Activated T-helper 1 cell treated with Interleukin-2 at 50 U/mL for 16 hours (primary cell): ENCODE measurements around the gene ABCA1.
"Not testable (repeated sequence)": the region's sequence is repeated elsewhere in the genome, so short reads cannot be mapped to it uniquely, and the experiment has no call there.

Experiments
- DNase-seq: peaks from one replicate; pipeline ENCODE4 v3.0.0-alpha.2; 2020; ENCODE audit warnings: low read depth

The ABCA1 gene

DNA sequence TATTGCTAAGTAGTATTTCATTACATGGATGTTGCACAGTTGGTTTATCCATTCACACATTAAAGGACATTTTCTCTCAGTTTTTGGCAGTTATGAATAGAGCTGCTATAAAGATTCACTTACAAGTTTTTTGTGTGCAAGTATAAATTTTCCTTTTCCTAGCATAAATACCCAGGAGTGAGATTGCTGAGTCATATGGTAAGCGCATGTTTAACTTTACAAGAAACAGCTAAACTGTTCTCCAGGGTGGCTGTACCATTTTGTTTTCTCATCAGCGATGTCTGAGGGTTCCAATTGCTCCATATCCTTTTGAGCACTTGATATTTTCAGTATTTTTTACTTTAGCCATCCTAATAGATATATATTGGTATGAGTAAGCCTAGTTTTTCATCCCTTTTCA is 16.4 kb upstream of the ABCA1 start:
- no peak for DNase-seq

DNA sequence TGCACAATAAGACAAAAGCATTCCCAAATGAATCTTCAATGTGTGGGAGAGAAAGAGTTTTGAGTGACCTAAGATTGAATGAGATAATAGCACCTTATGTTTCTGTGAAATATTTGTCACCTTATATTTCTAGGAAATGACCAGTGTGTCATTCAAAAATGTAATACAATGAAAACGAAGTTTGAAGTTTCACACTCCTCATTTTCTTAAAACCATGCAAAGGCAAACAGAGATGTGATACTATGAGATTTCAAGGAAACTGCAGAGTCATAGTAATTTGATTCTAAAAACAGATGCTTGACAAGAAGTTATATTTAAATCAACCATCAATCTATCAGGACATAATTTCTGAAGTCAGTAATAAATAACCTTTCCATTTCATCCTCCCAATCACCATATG is 13.6 kb upstream of the ABCA1 start:
- DNase-seq: no peak

DNA sequence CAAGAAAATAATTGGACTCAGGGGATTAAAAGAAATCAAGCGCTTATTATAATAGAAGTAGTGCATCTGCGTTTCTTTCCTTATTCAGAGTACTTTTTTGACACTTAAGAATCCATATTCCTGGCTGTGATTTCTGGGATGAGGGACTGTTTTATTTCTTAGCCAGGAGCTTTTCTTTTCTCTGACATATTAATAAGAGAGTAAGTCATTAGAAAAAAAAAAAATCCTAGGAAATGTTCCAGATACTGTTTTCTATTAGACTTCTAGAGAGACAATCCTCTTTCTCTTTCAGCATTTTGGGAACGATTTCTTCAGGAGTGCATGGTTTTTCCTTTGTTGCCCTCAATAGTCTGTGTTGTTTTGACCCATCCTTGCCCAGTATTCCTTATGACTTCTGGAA is 8.3 kb upstream of the ABCA1 start:
- DNase-seq: no peak

DNA sequence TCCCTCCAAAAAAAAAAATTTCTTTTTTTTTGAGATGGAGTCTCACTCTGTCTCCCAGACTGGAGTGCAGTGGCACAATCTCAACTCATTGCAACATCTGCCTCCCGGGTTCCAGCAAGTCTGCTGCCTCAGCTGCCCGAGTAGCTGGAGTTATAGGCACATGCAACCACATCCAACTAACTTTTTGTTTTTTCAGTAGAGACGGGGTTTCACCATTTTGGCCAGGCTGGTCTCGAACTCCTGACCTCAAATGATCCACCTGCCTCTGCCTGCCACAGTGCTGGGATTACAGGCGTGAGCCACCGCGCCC is 7.5 kb upstream of the ABCA1 start:
- not testable (repeated sequence) for DNase-seq

DNA sequence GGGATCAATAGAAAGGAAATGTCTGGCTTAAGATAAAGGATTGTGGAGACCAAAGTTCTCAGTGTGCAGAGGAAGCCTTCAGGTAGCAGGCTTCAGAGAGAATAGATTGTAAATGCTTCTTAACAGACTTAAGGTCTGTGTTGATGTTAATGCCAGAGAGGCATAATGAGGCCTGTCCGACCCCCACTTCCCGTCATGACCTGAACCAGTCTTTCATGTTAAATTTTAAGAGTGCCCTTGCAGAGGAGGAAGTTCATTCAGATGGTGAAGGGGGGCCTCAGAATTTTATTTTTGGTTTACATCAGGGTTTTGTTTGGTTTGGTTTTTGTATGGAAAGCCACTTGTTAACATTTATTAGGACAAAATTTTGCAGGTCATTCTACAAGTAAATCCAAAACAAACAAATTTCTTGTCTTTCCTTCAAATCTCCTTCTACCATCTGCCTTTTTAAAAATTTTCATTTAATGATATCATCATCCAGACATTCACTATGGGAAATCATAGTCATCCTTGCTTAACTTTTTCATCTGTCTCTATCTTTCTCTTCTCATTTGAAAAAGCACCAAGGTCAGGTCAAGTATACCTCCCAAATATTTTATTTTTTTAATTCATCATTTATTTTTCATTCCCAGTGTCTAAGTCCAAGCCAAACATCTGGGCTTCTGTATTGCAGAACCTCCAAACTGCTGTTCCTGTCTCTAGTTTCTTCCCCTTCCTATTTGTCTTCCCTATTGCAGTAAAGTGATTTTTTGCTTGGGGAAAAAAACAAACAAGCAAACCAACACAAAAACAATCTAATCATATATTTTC is 6.9 kb upstream of the ABCA1 start:
- no peak for DNase-seq

DNA sequence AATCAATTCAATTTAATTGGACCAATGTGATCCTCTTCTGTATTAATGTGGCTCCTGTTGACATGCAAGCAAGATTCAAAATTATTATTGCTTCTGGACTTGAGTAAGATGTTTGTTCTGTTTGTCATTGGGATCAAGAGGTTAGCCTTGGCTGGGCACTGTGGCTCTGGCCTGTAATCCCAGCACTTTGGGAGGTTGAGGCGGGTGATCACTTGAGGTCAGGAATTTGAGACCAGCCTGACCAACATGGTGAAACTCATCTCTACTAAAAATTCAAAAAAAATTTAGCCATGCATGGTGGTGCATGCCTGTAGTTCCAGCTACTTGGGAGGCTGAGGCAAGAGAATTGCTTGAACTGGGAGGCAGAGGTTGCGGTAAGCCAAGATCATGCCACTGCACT is 5.1 kb upstream of the ABCA1 start:
- not testable (repeated sequence) for DNase-seq

DNA sequence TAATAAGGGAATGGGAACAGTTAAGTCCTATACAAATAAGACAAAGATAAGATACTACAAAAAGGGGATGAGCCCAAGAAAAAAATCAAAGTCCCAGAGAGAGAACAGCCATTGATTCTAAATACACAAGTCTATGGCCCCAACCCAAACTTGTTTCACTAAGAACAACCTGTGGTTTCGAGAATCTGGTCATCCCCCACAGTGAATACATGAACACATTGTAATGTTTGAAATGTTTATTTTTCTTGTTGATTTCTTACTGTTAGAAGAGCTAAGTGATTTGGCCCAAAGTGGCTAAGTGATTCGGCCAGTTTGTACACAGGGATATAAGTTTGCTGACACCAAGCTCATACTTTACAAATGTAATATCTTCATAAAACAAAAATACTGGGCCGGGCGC is 3.3 kb upstream of the ABCA1 start:
- DNase-seq: no peak

DNA sequence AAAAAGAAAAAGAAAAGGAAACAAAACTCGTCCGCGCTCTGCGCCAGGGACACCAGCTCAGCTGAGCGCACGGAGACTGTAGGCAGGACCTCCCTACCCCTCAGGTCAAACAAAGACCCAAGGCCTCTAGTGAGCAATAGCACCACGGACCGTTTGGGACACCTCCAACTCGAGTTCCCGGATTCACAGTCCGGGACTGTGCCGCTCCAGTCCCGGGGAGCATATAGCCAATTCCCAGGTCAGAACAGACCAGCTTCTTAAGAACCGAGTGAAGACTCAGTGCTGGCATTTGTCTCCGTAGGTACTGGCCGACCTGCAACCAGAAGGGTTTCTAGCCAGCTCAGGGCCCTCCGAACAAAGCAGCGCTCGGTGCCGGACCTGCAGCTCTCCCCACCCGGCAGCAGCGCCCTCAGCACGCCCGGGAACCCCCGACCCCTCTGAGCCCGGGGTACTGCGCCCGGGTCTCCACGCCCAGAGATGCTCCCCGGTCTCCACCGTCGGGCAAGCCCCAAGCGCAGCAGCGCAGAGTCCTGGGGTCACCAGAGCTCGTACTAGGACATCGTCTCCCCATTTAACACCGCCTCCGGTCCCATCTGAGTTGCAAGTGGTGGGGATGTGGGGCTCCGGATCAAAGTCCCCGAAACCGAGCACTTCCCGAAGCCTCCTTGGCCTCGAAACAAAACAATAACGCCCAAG is 591 bp downstream of the ABCA1 start:
- no peak for DNase-seq

DNA sequence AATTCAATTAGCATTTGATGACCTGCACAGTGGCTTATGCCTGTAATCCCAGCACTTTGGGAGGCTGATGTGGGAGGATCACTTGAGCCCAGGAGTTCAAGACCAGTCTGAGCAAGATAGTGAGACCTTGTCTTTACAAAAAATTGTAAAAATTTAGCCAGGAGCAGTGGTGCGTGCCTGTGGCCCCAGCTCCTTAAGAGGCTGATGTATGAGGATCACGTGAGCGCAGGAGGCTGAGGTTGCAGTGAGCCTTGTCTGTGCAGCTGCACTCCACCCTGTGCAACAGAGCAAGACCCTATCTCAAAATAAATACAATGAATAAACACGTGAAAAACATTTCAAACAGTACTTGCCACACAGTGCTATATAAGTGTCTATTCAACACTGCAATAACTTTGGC is 4.2 kb downstream of the ABCA1 start:
- no peak for DNase-seq

DNA sequence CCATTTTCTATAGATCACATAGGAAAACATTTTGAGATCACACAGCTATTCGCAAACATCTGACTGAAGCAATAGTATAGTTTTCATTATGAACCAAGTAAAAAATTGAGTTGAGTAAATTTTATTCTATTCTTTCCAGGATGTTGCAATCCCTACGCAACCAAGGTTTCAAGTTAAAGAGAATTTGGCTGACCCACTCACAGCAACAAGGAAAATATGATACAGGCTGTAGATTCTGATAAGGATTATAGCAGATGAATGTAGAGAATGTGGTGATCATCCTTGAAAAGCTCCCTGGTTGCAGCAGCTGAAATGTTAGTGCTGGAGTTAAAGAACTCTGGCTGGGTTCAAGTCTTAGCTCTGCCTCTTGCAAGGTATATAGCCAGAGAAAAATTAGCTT is 4.7 kb downstream of the ABCA1 start:
- no peak for DNase-seq

DNA sequence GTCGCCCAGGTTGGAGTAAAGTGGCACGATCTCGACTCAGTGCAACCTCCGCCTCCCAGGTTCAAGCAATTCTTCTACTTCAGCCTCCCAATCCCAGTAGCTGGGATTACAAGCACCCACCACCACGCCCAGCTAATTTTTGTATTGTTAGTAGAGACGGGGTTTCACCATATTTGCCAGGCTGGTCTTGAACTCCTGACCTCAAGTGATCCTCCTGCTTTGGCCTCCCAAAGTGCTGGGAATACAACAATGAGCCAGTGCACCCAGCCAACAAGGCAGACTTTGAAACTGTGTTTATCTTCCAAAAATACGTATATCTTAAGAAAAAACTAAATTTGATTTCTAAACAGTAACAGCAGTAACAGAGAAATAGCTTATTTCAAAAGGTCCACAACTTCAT is 5.2 kb downstream of the ABCA1 start:
- DNase-seq: not testable (repeated sequence)

DNA sequence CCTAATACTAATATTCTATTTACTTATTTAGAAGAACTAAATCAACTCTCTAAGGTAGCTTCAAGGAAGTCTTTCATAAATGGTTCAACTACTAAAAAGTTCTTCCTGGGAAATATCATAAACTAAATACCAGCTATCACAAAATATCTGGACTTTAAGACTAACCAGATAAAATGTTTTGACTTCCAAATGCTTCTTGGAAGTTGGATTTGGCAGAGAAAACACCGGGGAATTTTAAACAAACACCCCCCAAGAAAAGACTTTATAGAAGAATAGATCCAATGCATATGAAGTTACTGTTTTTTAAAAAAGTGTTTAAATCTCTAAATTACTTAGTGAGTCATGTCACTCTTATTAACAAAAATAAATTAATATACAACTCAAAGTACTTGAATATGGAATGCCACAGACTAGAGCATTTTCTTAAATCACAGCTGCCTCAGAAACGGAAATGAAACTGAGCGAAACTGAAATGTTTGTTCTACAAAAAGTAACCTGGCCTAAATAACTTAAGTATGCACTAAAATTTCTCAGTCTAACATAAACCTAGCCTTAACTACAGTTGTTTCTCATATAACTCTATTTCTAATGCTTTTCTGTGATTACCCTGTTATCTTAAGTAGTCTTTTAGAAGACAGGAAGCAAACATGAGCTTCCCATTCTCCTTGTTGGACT is 6.8 kb downstream of the ABCA1 start:
- no peak for DNase-seq

DNA sequence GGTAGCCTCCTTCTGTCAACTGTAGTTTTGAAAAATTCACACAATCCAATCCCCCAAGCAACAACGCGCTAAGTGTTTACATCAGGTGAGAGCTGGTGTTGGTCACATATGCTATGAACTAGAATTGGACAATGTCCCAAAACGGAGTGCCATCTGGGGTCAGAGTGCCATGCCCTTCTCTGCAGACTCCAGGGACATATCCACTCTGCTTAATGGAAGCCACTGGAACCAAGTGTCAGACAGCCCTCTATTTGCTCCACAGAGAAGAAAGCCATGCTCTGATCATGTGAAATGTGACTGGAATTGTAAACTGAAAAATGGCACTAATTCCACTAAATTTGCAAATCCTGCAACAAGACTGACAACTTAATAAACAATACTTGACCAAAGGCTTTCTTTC is 12.2 kb downstream of the ABCA1 start:
- no peak for DNase-seq

DNA sequence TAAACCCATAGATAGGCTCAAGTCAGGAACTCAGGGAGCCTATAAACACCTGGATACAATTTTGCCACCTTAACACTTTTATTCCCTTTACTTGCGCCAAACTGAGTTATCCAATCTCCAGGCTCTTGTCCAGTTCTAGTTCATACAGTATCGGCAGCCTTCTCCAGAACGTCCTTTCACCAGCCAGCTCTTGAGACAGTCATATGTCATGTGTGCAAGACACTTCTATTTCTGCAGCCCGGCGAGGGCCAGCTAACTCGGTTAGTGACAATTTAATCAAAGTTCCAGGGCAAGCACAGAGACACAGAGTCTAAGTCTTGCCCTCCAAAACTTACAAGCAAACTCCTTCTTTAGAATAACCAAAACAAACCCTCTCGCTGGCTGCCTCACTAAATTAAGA is 12.9 kb downstream of the ABCA1 start:
- DNase-seq: no peak

DNA sequence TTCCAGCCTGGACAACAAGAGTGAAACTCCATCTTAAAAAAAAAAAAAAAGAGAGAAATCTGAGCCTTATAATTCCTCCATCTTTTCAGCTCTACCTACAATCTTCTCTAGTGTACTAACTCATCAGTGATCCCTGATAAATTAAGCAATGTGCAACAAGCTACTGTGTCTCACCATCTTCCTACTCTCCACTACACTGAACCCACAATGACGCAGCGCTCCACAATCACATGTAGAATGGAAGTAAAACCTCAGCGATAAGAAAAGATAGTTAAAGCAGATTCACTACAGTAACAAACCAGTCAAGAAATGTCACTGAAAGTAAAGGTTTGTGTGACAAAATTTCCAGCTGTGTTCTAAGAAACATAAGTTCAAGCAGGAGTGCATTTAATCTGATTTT is 13.5 kb downstream of the ABCA1 start:
- DNase-seq: no peak

DNA sequence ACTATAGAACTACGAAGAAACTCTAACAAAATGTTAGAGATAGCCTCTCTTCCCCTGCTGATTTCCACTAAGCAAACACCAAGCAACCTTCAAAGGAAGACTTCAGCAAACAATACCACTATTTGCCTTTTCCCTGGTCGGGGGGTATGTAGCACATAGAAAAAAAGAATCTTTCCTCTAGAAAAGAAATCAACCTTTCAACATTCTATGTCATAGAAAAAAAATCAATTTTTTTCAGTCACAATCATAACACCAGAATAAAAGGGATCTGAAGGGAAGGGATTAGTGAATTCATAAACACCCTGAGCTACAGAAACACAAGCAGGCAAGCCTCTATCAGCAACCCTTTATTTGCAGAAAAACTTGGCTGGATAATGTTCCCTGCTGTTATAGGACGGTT is 15.3 kb downstream of the ABCA1 start:
- DNase-seq: no peak

DNA sequence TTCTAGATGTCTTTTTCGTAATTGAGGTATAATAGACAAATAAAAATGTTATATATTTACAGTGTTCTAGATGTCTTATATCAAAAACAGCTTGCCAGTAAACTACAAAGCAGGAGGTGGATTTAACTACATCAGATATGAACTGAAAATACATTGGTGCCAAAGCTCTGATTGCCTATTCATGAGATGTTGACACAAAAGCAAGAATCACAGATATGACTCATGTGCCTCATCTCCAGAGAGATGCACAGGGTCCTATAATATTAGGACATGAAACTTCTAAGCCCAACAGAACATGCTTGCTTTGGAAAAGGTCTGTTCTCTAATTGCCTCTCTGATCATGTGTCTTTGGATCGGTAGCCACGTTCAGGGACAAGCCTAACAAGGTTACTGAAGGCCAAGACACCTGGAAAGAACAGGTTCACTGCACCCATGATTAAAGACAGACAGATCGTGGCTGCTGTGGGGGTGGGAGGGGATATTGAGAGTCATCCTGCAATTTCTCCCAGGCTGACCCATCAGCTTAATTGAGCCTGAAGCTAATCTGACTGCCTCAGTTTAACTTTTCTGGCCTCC is 16.8 kb downstream of the ABCA1 start:
- no peak for DNase-seq

DNA sequence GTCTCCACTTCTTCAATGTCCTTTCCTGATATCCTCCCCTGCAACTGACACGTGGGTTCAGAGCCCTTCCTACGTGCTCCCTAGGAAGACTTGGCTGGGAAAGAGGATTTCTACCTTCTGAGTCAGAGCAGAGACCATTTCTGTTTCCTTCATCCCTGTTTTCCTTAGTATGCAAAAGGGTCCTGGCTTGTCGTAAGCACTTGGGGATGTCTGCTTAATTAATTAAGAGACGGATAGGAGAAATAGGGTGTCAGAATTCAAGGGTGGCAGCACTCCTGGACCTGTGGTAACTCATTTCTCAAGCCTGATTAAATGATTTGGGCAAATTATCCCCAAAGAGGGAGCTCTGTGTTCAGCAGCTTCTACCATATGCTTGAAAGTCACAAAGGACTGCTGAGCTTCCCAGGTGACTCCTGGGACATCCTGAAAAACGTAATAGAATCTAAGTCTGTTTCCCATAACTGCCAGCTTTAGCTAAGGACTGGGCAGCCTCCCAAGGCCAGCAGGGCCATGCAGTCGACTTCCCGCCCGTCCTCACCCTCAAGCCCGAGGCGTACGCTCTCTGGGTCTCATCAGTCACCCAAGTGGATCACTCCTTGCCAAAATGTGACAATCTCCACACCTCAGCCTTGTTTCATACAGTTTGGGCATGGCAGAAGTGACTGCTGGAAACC is 20.5 kb downstream of the ABCA1 start:
- DNase-seq: no peak

DNA sequence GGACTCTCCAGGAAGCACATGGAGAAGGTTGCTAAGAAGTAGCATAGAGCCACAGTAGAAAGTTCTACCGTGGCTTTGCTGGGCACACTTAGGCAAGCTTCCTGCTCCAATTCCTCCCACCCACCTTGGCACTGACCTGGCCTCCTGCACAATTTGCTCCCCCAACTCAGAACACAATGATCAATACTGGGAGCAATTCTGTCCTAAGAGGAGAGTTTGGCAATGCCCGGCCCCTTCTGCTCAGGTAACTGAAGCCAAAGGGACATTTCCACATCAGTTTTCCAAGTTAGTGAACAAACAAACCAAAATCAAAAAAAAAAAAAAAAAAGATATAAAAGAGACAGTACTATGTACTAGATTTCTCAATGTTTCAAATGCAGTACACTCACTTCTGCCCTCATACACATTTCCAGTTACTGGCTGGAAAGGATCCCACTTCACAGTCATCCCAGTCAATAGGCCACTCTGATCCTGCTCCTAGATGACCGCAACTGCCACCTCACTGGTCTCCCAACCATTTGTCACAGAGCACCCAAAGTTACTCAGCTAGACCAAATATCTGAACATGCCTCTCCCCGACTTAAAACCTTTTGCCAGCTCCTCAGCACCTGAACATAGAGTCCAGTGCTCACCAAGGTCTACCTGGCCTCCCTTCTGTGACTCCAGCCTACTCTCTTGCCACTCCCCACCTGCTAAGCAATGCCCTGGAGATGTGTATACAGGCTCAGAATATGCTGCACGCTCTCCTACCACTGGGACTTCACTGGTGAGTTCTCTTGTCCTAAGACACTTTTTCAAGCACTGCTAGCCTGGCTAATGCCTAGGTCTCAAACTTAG is 21.3 kb downstream of the ABCA1 start:
- DNase-seq: no peak

DNA sequence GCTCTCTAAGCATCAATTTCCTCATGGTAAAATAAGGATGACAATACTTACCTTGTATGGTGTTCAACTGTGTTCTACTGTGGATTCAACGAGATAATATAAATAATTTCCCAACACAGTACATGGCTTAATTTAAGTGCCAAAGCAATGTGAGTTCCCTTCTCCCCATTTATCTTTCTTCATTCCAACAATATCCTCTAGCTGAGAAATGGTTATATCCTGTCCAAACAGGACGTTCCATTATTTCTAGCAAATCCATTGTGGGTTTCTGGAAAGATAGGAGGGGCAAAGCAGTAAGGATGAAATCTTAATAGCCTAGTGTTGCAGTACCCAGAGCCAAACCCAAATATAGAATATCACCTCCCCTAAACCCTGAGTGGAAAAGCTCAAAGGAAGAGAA is 22.0 kb downstream of the ABCA1 start:
- no peak for DNase-seq

DNA sequence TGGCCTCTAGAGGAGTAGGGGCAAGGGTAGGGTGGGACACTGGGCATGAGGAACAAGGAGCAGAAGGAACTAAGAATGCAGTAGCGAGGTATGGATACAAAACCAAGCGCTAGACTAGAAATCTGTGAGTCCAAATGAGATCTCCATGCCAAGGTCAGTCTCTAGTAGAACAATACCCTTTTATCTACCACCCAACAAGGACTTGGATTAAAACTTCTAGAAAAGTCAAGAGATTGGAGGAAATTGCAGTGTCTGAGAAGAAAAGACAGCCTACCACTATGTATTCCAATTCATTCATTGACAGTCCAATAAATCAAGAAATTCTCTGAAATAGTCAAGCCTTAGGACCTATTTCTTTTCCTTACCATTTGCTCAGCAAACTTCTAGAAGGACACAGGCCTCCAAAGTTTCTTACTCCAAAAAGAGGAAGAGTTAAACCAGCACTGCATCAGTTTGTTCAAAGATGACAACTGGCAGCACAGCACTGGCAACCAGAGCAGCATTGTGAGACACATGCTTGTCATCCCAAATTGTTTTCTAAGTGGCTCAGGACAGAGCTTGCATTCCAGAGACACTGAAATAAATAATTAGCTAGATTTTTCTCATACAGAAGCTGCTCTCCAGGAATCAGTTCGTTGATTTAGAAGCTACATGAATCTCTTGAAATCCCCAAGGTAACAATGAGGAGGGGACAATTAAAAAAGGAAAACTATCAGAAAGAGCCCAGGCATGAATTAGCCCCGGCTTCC is 22.6 kb downstream of the ABCA1 start:
- no peak for DNase-seq
